ENCODE results near the gene EBF3. TPM values are rescaled to one million over a fixed set of nuclear protein-coding genes. Genes with fewer than 3 reads are reported as not detected.
A peak's percentile ranks its signal among the peaks of the same experiment; 100 is the strongest.

Gene EBF3
- polyA plus RNA-seq, 3 donors, result 1.6 to 2.4 (median 2.2) TPM

DNA sequence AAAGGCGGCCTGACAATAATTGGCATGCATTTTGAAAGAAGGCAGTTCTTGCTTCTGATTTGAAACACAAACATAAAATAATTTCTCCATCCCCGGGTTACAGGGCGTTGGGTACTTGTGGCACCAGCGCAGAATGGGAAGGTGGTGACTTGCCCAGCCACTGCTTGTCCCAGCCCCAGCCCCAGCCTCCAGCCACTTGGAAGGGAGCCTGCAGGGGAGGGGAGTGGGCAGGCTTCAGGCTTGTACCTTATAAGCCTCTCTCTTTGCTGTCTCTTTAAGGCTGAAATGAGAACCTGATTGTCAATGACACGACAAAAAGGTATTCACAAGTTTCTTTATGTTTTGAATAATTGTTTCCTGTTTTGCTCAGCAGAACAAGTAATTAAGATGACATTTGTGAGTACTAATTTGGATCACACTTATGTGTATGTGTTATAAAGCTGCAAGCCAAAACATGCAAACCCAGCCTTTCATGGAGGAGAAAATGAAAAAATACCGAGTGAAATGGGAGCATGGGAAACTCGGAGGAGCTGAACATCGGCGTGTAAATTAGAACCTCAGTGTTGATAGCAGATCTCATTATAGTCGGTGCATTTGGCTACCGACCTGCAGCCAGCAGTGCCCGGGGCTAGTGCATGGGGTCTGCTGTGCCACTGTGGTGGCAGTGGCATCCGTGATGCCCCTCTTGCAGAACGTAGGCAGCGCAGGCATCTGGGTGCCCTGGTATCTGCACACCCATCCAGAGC lies 129.9 kb downstream of the EBF3 start:
- no peak for DNase-seq (ENCODE audit: extremely low read depth in 1 of 11, low read depth in 9 of 11, low spot score in 4 of 11)

GRCh38 chr10:129833468-129833950 lies 130.6 kb downstream of the EBF3 start:
- DNase-seq (ENCODE audit: extremely low read depth in 1 of 11, low read depth in 9 of 11, low spot score in 4 of 11), result no peak

DNA sequence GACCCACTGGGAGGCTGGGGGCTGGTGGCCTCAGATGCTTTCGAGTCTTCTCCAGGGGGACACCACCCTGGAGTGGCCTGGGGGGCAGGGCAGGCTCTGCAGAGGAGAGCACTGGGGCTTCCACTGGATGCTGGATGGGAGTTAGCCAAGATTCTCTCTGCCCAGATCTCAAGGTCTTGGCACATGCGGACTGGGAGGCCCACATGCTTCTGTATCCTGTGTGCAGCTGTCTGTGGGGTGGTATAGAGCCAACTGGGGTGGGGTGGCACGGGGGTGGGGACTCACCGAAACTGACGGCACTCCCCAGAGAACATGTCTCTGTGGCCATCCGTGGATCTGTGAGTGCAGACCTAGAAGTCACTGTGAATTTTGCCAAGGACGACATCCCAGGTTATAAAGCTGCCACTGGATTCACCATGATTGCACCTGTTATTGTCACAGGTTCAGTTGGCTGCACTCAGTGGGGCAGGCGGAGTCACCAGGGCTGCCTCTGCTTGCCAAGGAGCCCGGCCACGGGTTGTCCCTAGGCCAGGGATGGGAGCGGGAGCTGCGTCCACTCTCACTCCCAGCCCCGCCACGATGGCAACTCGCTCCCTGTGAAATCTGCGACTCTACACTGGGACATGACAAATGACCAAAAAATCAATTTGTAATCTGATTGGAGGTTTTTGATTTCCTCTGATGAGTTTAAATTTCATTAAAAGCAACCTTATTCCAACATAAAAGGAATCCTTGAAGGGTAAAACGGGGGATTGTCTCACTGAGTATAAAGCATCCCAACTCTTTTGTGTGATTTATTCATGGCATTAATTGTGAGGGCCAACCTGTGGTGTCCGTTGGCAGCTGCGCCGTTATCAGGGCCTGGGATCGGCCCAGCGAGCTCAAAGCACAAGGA lies 131.3 kb downstream of the EBF3 start:
- peak in 1 of 11 donors; percentile 32 for DNase-seq (ENCODE audit: extremely low read depth in 1 of 11, low read depth in 9 of 11, low spot score in 4 of 11)

GRCh38 chr10:129831150-129831549 lies 132.9 kb downstream of the EBF3 start:
- DNase-seq (ENCODE audit: extremely low read depth in 1 of 11, low read depth in 9 of 11, low spot score in 4 of 11), result no peak

DNA sequence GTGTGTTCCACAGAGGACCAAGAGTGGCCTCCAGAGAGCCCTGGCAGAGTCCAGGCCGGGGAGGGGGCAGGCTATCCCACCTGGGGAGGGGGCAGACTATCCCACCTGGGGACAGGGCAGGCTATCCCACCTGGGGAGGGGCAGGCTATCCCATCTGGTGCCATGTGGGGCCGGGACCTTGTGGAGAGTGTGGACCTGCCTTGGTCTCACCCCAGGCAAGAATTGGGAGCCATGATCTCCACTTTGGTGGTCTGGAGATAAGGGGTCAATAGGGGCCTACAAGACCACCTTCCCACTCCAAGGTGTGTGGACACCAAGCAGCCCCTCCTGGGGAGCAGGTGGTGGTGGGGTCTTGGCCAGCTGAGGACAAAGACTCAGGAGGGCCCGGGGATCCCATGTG lies 138.2 kb downstream of the EBF3 start:
- no peak for DNase-seq (ENCODE audit: extremely low read depth in 1 of 11, low read depth in 9 of 11, low spot score in 4 of 11)

DNA sequence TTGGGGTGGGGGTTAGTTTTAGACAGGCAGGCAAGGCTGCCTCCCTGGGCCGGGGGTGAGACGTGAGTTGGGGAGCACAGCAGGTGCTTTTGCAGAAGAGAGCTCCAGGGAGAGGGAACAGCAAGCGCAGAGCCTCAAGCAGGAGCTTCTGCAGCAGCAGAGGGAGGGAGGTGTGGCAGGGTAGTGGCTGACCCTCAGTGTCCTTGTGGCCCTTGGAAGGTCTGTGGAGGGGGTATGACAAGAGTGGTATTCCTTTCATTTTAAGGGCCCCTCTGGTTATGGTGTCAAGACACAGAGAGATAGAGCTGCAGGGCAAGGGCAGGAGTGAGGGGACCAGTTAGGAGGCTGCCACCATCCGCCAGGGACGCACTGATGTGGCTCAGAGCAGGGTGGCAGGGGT lies 138.9 kb downstream of the EBF3 start:
- no peak for DNase-seq (ENCODE audit: extremely low read depth in 1 of 11, low read depth in 9 of 11, low spot score in 4 of 11)

DNA sequence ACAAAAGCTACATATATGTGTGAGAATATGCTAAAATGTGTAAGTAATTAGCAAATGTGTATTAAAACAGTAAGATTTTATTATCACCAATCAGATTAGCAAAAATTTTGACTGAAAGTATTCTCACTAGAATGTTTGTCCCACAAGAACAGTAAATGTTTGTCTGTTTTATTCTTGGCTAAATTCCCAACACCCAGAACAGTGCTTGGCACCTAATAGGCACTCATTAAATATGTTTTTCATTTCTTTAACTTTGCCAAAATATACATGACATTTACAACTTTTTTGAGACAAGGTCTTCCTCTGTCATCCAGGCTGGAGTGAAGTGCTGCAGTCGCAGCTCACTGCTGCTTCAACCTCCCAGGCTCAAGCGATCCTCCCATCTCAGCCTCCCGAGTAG lies 143.6 kb downstream of the EBF3 start:
- no peak for DNase-seq (ENCODE audit: extremely low read depth in 1 of 11, low read depth in 9 of 11, low spot score in 4 of 11)

DNA sequence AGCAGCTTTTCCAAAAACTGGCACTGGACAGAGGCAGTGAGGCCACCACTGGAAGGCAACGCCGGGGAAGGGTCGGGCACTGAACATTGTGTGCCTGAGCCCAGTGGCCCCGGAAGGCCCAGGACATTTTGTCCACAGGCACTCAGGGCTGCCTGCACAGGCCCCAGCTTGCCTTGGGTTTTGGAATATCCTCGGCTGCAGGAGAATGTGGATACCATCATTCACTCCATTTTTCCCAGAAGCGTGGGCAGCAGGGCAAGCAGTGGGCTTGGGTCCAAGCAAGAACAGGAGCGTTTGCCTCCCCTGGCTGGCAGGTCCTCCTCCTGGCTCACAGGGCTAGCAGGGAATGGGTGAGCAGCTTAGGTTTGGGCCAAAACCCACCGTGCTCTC lies 147.4 kb downstream of the EBF3 start:
- no peak for DNase-seq (ENCODE audit: extremely low read depth in 1 of 11, low read depth in 9 of 11, low spot score in 4 of 11)

GRCh38 chr10:129815898-129816655 lies 148.0 kb downstream of the EBF3 start:
- no peak for DNase-seq (ENCODE audit: extremely low read depth in 1 of 11, low read depth in 9 of 11, low spot score in 4 of 11)

- peak in 3 of 11 donors; percentile 6 to 33 (median 20) for DNase-seq (ENCODE audit: extremely low read depth in 1 of 11, low read depth in 9 of 11, low spot score in 4 of 11)
Measured at GRCh38 chr10:129814681-129815646, 149.1 kb downstream of the EBF3 start.

- DNase-seq (ENCODE audit: extremely low read depth in 1 of 11, low read depth in 9 of 11, low spot score in 4 of 11), result no peak
Measured at GRCh38 chr10:129812398-129812797, 151.7 kb downstream of the EBF3 start.

DNA sequence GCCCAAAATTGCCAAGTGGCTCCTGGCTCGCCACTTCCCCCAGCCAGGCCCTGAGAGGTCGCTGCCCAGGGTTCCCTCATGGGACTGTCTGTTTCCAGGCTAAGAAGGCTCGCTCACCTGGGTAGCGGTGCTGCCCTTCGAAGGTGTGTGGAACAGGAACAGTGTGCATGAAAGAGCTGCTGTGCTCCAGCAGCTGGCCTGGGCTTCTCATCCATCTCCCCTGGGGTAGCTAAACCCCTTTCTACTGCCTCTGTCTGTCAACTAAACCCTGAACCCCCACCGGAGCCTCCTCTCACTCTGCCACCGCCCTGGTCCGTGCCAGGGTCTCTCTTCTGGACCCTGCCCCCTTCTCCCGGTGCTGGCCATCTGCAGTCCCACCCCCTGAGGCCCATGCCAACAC lies 152.9 kb downstream of the EBF3 start:
- DNase-seq (ENCODE audit: extremely low read depth in 1 of 11, low read depth in 9 of 11, low spot score in 4 of 11), result no peak

DNA sequence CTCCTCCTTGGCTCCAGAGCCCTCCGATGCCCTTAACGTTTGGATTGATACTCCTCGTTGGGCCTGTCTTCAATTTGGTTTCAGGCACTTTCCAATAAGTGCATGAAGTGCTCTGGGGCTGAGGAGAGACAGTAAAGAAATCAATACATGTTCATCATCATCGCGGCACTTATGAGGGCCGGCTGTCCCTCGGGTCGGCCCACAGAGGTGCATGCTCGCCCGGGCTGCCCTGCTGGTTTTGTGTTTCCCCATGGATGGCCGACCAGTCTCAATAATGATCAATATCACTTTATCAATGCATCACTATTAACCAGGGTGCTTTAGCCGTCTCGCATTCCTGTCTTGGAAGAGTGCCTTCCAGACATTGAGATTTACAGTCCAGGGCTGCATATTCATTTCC lies 154.2 kb downstream of the EBF3 start:
- DNase-seq (ENCODE audit: extremely low read depth in 1 of 11, low read depth in 9 of 11, low spot score in 4 of 11), result no peak

- no peak for DNase-seq (ENCODE audit: extremely low read depth in 1 of 11, low read depth in 9 of 11, low spot score in 4 of 11)
Measured at GRCh38 chr10:129809431-129809830, 154.6 kb downstream of the EBF3 start.

GRCh38 chr10:129808092-129808983 lies 155.7 kb downstream of the EBF3 start:
- no peak for DNase-seq (ENCODE audit: extremely low read depth in 1 of 11, low read depth in 9 of 11, low spot score in 4 of 11)

DNA sequence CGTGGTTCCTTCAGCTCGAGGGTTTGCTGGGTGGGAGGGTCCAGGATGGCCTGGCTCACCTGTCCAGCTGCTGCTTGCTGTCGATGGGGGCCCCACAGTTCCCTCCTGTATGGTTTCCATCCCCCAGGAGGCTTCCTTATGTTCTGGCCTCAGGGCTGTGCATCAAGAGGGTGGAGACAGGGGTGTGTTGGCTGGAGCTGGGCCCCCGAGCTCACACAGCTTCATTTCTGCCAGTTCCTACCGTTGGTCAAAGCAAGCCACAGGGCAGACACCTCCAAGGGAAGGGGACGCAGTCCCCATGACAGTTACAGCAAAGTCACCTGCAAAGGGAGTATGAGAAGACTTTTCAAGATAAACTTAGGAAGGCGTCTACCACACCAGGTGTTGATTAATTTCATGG lies 156.9 kb downstream of the EBF3 start:
- DNase-seq (ENCODE audit: extremely low read depth in 1 of 11, low read depth in 9 of 11, low spot score in 4 of 11), result no peak

DNA sequence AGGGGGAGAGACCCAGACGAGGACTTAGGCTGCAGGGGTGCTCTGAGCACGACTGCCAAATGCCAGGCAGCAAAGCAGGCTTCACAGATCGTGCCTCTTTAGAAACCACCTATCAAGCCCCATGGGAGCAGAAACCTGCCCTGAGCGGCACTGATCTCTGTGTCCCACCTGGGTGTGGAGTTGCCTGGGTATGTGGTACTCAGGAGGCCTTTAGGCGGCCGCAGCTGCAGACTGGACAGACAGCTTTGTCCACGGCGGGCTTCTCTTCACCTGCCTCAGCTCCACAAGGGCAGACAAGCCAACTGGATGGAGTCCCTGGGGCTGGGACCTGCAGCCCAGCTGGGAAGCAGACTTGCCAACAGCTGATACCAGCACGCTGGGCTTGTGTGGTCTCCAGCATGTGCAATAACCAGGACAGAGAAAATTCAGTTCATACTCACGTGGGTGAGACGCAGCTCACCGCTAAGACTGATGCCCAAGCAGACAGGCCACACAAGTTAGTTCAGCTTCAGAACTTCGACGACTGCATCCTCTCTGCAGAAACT lies 163.2 kb downstream of the EBF3 start:
- DNase-seq (ENCODE audit: extremely low read depth in 1 of 11, low read depth in 9 of 11, low spot score in 4 of 11), result no peak
